ENCODE measurements around the gene DCST2.

DCST2 gene

DNA sequence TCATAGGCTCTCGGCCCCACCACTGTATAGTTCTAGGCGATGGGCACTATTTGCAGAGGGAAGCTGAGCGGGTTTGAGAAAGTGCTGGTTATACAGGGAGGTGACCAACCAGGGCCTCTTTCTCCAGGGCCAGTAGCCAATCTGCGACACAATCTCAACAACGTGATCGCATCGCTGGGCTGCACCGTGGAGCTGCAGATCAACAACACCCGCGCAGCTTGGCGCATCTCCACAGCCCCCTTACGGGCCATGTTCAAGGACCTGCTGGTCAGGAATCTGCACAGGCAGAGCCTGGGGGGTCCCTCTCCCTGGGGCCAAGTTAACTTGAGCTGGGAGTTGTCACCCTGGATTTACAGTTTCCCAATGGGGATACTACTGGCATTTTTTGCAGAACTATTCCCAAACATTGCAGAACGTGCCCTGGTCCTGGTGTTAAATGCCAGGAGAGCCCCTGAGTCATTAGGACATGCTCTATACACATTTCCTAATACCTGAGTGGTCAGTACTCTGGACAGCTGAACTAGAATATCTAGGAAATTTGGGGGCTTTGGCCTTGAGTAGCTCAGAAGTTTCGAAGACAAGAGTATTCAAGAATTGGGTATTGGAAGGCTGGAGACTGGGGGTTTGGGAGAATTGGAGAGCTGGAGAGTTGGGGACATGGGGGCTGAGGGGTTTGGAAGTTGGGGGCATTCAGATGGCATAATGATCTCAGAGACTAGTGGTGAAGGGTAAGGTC is 6.9 kb upstream of the DCST2 start:
- no peak overlapping the region for H3K4me3 ChIP-seq (ENCODE audit: low read length)
- TF ChIP-seq, protein P1, sequence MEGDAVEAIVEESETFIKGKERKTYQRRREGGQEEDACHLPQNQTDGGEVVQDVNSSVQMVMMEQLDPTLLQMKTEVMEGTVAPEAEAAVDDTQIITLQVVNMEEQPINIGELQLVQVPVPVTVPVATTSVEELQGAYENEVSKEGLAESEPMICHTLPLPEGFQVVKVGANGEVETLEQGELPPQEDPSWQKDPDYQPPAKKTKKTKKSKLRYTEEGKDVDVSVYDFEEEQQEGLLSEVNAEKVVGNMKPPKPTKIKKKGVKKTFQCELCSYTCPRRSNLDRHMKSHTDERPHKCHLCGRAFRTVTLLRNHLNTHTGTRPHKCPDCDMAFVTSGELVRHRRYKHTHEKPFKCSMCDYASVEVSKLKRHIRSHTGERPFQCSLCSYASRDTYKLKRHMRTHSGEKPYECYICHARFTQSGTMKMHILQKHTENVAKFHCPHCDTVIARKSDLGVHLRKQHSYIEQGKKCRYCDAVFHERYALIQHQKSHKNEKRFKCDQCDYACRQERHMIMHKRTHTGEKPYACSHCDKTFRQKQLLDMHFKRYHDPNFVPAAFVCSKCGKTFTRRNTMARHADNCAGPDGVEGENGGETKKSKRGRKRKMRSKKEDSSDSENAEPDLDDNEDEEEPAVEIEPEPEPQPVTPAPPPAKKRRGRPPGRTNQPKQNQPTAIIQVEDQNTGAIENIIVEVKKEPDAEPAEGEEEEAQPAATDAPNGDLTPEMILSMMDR (conservative IDR thresholded peaks at IDR 0.05; ENCODE audit: low read depth, low read length): no peak
- DNase-seq (ENCODE audit: low read depth): no peak

DNA sequence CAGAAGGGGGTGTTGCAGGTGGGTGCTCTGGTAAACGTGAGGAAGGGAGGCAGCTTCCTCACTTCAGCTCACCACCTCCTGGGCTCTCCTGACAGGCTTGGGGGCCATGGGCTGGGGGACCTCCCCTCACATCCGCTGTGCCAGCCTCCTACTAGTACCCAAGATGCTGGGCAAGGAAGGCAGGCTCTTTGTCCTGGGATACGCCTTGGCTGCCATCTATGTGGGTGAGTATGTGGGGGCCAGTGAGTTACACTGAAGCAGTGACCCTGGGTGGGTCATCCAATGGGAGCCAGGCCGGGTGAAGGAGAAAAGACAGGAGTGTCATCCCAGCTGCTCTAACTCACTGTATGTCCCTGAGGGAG is 5.7 kb upstream of the DCST2 start:
- DNase-seq (ENCODE audit: low read depth): no peak
- no peak overlapping the region for H3K4me3 ChIP-seq (ENCODE audit: low read length)

GRCh38 chr1:155038602-155039307 is 5.2 kb upstream of the DCST2 start:
- TF ChIP-seq, protein P1 (conservative IDR thresholded peaks at IDR 0.05; ENCODE audit: low read depth, low read length): no peak
- no peak overlapping the region for H3K4me3 ChIP-seq (ENCODE audit: low read length)
- DNase-seq (ENCODE audit: low read depth): no peak

More for the DNA sequence above, 5.7 kb upstream of the DCST2 start:
- TF ChIP-seq, protein P1 (conservative IDR thresholded peaks at IDR 0.05; ENCODE audit: low read depth, low read length): no peak

- TF ChIP-seq, protein P1 (conservative IDR thresholded peaks at IDR 0.05; ENCODE audit: low read depth, low read length): no peak
- no peak for DNase-seq (ENCODE audit: low read depth)
- H3K4me3 ChIP-seq (ENCODE audit: low read length): no peak overlapping the region
These were observed 4.4 kb upstream of the DCST2 start for GRCh38 chr1:155037851-155038441.

DNA sequence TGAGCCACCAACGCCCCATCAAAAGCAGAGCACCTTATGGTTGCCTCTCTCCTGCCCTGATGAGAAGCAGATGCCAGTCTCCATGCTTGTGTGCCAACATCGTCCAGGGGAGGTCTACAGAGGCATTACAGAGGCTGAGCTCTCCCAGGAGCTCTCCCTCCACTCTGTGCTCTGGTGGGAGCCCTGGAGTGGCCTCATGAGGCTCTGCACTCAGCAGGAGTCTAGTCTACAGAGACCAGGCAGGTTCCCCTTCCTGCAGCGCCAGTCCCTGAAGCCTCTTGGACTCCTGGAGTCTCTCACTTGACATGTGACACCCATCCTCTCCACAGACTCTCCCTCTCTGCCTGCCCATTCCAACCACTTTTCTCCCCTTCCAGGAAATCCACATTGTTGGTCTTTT is 3.5 kb upstream of the DCST2 start:
- no peak overlapping the region for H3K4me3 ChIP-seq (ENCODE audit: low read length)
- no peak for DNase-seq (ENCODE audit: low read depth)
- TF ChIP-seq, protein P1 (conservative IDR thresholded peaks at IDR 0.05; ENCODE audit: low read depth, low read length): no peak

- no peak overlapping the region for H3K4me3 ChIP-seq (ENCODE audit: low read length)
- TF ChIP-seq, protein P1 (conservative IDR thresholded peaks at IDR 0.05; ENCODE audit: low read depth, low read length): no peak
- no peak for DNase-seq (ENCODE audit: low read depth)
These were observed 2.4 kb upstream of the DCST2 start for GRCh38 chr1:155035936-155036335.

Data from retinal pigment epithelial cell (primary cell).